A549 (cell line): Measurements from ENCODE around the gene AMOT. TPM values are rescaled to one million over a fixed set of nuclear protein-coding genes. Genes with fewer than 3 reads are reported as not detected.

Experiments used
- ATAC-seq, 2 experiments: fragments of 200-7000 bp in 1 of 2; fragments of >200 bp in 1 of 2; cut with Nextera tagmentation in 1 of 2; cut with Tn5 transposase in 1 of 2; 3 replicates each; pipeline versions ENCODE4 v1.8.0 to v1.9.1; 2018 to 2020; ENCODE audit warnings: mild to moderate bottlenecking in 1 of 2, moderate library complexity in 1 of 2
- CTCF ChIA-PET: fragments of 300-600 bp; sonication (Branson Sonifier 250); formaldehyde crosslinking; extraction: SDS; loops from one replicate; lab custom pipeline; 2021; ENCODE audit warnings: antibody characterized with exemption, inconsistent platforms; lab: Yijun Ruan, JAX
- POLR2A ChIA-PET: fragments of 350-600 bp; formaldehyde crosslinking; extraction: SDS; loops from one replicate; lab custom pipeline; 2021; ENCODE audit warnings: antibody characterized with exemption, inconsistent platforms; lab: Yijun Ruan, JAX
- DNase-seq, 2 experiments: peaks; one replicate each; pipeline versions ENCODE4 v3.0.0 to v3.0.0-alpha.2; 2011 to 2016; ENCODE audit warnings: low read depth in 1 of 2, low spot score in 1 of 2
- FAIRE-seq: peaks from 2 replicates; lab custom pipeline; 2011; peaks lifted over from hg19 to GRCh38; lab: Jason Lieb, UNC
- H3K27ac ChIP-seq, 2 experiments: fragments of >200 bp; sonication (Bioruptor Twin); formaldehyde crosslinking; 3 replicates each; pipeline ENCODE4 v1.5.1; 2016 to 2017
- H3K4me1 ChIP-seq: fragments of >200 bp; sonication (Bioruptor Twin); formaldehyde crosslinking; 3 replicates; pipeline ENCODE4 v1.6.1; 2016
- H3K4me2 ChIP-seq: fragments of >200 bp; sonication (Bioruptor Twin); formaldehyde crosslinking; 3 replicates; pipeline ENCODE4 v1.6.1; 2016
- H3K4me3 ChIP-seq: fragments of >200 bp; sonication (Bioruptor Twin); formaldehyde crosslinking; 3 replicates; pipeline ENCODE4 v1.5.1; 2016
- H3K9me3 ChIP-seq: fragments of >200 bp; sonication (Bioruptor Twin); formaldehyde crosslinking; 3 replicates; pipeline ENCODE4 v1.6.1; 2016
- ATOH8 ChIP-seq: fragments of 250-450 bp; sonication (Bioruptor Pico); IDR thresholded peaks from 2 replicates; pipeline ENCODE4 v1.5.0; 2020; ENCODE audit warnings: low read depth, mild to moderate bottlenecking, moderate library complexity
- BHLHE40 ChIP-seq: IDR thresholded peaks from 2 replicates; pipeline ENCODE4 v1.6.1; 2012; ENCODE audit warnings: low read depth, low read length, inconsistent platforms
- CEBPB ChIP-seq, 2 experiments: fragments of >200 bp in 1 of 2; sonication (Bioruptor Twin) in 1 of 2; formaldehyde crosslinking in 1 of 2; IDR thresholded peaks; 2 replicates each; pipeline ENCODE4 v1.6.1; 2012 to 2016
- CHD4 ChIP-seq: fragments of 200-600 bp; sonication (generic); IDR thresholded peaks from 2 replicates; pipeline ENCODE4 v1.6.1; 2016; ENCODE audit warnings: antibody characterized with exemption, mild to moderate bottlenecking, borderline replicate concordance
- EP300 ChIP-seq, 2 experiments: fragments of >200 bp; sonication (Bioruptor Twin); formaldehyde crosslinking; IDR thresholded peaks; 2 replicates in 1 of 2; 3 replicates in 1 of 2; pipeline ENCODE4 v1.6.1; 2016 to 2017
- FOXS1 ChIP-seq: fragments of 250-450 bp; sonication (Bioruptor Pico); IDR thresholded peaks from 2 replicates; pipeline ENCODE4 v1.5.0; 2020; ENCODE audit warnings: mild to moderate bottlenecking, moderate library complexity
- HDAC2 ChIP-seq: fragments of 200-600 bp; sonication (generic); IDR thresholded peaks from 2 replicates; pipeline ENCODE4 v1.6.1; 2016
- HOXB13 ChIP-seq: fragments of 250-450 bp; sonication (Bioruptor Pico); IDR thresholded peaks from 2 replicates; pipeline ENCODE4 v1.5.0; 2020; ENCODE audit warnings: low read depth, mild to moderate bottlenecking, moderate library complexity
- JUN ChIP-seq, 2 experiments: fragments of >200 bp; sonication (Bioruptor Twin); formaldehyde crosslinking; IDR thresholded peaks; 2 replicates in 1 of 2; 3 replicates in 1 of 2; pipeline ENCODE4 v1.6.1; 2016 to 2017
- MAFK ChIP-seq: fragments of 450-650 bp; IDR thresholded peaks from 2 replicates; pipeline ENCODE4 v1.6.1; 2014; ENCODE audit not compliant: partially characterized antibody
- MAZ ChIP-seq: fragments of 150-350 bp; IDR thresholded peaks from 2 replicates; pipeline ENCODE4 v1.6.1; 2014; ENCODE audit warnings: antibody characterized with exemption, low read depth, low read length, borderline replicate concordance
- MYC ChIP-seq: IDR thresholded peaks from 2 replicates; pipeline ENCODE4 v1.6.1; 2012; ENCODE audit warnings: mild to moderate bottlenecking, inconsistent platforms, low read length, improper control_type of control experiment, borderline replicate concordance
- NR3C1 ChIP-seq: fragments of >200 bp; sonication (Bioruptor Twin); formaldehyde crosslinking; IDR thresholded peaks from 3 replicates; pipeline ENCODE4 v1.6.1; 2017
- PBX3 ChIP-seq: IDR thresholded peaks from 2 replicates; pipeline ENCODE4 v1.6.1; 2012
- RARB ChIP-seq: fragments of 250-450 bp; sonication (Bioruptor Pico); IDR thresholded peaks from 2 replicates; pipeline ENCODE4 v1.8.0; 2021; ENCODE audit warnings: mild to moderate bottlenecking, moderate library complexity
- RCOR1 ChIP-seq: fragments of 150-350 bp; IDR thresholded peaks from 2 replicates; pipeline ENCODE4 v1.6.1; 2014; ENCODE audit warnings: antibody characterized with exemption, low read length, low read depth
- RFX5 ChIP-seq: fragments of 450-650 bp; IDR thresholded peaks from 2 replicates; pipeline ENCODE4 v1.7.1; 2014; ENCODE audit warnings: antibody characterized with exemption, mild to moderate bottlenecking, moderate library complexity
- SMC3 ChIP-seq: fragments of >200 bp; sonication (Bioruptor Twin); formaldehyde crosslinking; IDR thresholded peaks from 3 replicates; pipeline ENCODE4 v1.6.1; 2018; ENCODE audit warnings: inconsistent platforms
- SREBF2 ChIP-seq: fragments of 450-650 bp; IDR thresholded peaks from 2 replicates; pipeline ENCODE4 v1.6.1; 2014; ENCODE audit warnings: mild to moderate bottlenecking, moderate library complexity
- WGBS: methylation state at CpG from one replicate; pipeline ENCODE4 v1.1.6; 2017; ENCODE audit errors: missing lambda C conversion rate; 5-methylcytosine and 5-hydroxymethylcytosine counted together
- polyA plus RNA-seq, 4 experiments: library from polyadenylated mRNA; depleted of rRNA in 3 of 4; stranded (reverse); fragments of >200 nt; fragmentation: RNase III in 1 of 4; extraction: RNeasy Plus Mini Kit Qiagen cat#74134 plus additional on column Dnase treatment in 1 of 4; gene quantifications; 2 replicates in 3 of 4; 3 replicates in 1 of 4; pipeline ENCODE4 v1.2.3, GENCODE V29; 2011 to 2017
- TF ChIP-seq, protein P1 (sequence below): fragments of 450-650 bp; IDR thresholded peaks from 2 replicates; pipeline ENCODE4 v1.6.1; 2014; ENCODE audit warnings: antibody characterized with exemption
- TF ChIP-seq, protein P2 (sequence below): fragments of >200 bp; sonication (Bioruptor Twin); formaldehyde crosslinking; IDR thresholded peaks from 3 replicates; pipeline ENCODE4 v1.6.1; 2016
- TF ChIP-seq, protein P3 (sequence below): fragments of 150-350 bp; IDR thresholded peaks from 2 replicates; pipeline ENCODE4 v1.6.1; 2014; ENCODE audit warnings: low read depth, mild to moderate bottlenecking, low read length

AMOT gene
- polyA plus RNA-seq, 2 of the 4 experiments (the other 2 are of a cell fraction) = 0.03 to 0.05 TPM

DNA sequence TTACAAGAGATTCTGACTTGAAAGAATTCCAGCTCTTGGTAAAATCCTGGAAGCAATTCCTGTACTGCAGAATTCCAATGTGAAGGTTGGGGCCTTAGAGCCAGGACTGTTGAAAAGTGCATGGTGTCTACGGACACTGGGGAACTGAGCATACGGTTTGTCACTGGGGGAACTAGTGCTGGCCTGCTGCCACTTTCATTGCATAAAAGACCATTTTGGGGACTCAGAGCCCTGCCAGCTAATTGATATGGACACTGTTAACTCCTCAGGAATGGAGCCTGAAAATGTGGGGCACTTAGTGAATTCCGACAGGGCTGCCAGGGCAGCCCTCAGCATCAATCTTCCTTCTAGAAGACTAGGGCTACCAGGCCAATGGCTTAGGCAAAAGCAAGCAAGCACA, 55.9 kb downstream of the AMOT start:
- POLR2A ChIA-PET = no interaction called here

DNA sequence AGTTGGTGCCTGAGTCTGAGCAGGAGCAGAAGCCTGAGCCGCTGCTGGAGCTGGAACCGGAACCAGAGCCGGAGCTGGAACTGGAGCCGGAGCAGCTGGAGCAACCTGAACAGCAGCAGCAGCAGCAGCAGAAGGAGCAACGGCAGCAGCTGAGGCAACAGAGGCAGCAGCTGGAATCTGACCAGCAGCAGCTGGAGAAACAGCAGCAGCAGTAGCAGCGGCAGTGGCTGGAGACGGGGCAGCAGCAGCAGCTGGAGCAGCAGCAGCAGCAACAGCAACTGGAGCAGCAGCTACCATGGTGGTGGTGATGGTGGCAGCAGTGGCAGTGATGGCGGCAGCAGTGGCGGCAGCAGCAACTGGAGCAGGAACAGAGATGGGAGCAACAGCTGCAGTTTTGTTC, 61.5 kb downstream of the AMOT start:
- ATAC-seq (no peak), FAIRE-seq (no peak), DNase-seq (no peak)
- H3K4me2 ChIP-seq = no peak overlapping the region
- ChIA-PET CTCF (no interaction called here), POLR2A (no interaction called here)
- H3K9me3 ChIP-seq = no peaks in the 10 kb centered on the region
- TF ChIP-seq RCOR1 (no peak), EP300 (IDR thresholded peaks at IDR 0.05) (no peak)
- H3K27ac ChIP-seq = no peak overlapping the region
- 44% methylated on average over 5 of the region's 9 CpGs for WGBS
- H3K4me1 ChIP-seq = no peaks in the 10 kb centered on the region
- H3K4me3 ChIP-seq = no peak overlapping the region

More for the DNA sequence above, 55.9 kb downstream of the AMOT start:
- no peaks in the 10 kb centered on the region for H3K4me1 ChIP-seq
- 53% methylated on average over 3 of the region's 3 CpGs for WGBS
- H3K4me3 ChIP-seq = no peak overlapping the region
- DNase-seq (no peak), ATAC-seq (no peak), FAIRE-seq (no peak)
- H3K9me3 ChIP-seq = no peaks in the 10 kb centered on the region
- no peak overlapping the region for H3K4me2 ChIP-seq
- H3K27ac ChIP-seq = no peak overlapping the region
- CTCF ChIA-PET = no interaction called here
- no peak for TF ChIP-seq BHLHE40
- TF ChIP-seq RCOR1 = no peak
- no peak for TF ChIP-seq NR3C1
- no peak for TF ChIP-seq SMC3
- no peak for TF ChIP-seq RFX5
- no peak for TF ChIP-seq JUN (IDR thresholded peaks at IDR 0.05)
- no peak for TF ChIP-seq MYC
- TF ChIP-seq HDAC2 = no peak
- TF ChIP-seq, protein P1, sequence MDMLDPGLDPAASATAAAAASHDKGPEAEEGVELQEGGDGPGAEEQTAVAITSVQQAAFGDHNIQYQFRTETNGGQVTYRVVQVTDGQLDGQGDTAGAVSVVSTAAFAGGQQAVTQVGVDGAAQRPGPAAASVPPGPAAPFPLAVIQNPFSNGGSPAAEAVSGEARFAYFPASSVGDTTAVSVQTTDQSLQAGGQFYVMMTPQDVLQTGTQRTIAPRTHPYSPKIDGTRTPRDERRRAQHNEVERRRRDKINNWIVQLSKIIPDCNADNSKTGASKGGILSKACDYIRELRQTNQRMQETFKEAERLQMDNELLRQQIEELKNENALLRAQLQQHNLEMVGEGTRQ = no peak
- no peak for TF ChIP-seq MAFK
- TF ChIP-seq, protein P2, sequence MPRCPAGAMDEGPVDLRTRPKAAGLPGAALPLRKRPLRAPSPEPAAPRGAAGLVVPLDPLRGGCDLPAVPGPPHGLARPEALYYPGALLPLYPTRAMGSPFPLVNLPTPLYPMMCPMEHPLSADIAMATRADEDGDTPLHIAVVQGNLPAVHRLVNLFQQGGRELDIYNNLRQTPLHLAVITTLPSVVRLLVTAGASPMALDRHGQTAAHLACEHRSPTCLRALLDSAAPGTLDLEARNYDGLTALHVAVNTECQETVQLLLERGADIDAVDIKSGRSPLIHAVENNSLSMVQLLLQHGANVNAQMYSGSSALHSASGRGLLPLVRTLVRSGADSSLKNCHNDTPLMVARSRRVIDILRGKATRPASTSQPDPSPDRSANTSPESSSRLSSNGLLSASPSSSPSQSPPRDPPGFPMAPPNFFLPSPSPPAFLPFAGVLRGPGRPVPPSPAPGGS = no peak
- TF ChIP-seq SREBF2 = no peak

DNA sequence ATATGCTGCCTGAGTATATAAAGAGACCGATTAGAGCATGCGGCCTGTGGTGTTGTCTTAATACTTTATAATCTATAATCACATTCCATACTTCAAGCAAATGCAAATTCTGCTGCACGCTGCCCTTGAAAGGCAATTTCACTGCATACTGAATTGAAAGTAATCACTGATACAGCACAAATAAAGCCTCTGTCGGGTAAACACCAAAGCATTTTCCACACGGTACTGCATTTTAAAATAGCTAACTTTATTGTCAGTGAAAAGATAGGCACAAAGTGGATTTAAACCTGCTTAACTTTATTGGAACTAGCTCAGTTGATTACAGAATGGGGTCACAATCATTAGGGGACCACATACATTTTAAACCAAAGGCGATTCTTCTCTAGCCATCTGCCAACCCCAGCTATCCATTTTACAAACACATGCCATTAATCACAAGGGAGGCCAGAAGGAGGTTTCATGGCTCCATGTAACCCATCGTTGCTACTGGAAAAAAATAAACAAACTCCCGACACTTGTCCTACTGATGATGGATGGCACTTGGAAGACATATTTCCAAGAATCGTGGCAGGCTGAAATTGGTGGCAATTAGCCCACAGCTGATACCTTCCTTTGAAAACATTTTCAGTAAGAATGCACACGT, 65.9 kb downstream of the AMOT start:
- CTCF ChIA-PET = interaction anchor here (1.1 kb wide), 2 partner anchors 10 to 16 kb away, joined by 3 to 4 read pairs; no protein-coding TSS in a partner anchor
- ATAC-seq (no peak), FAIRE-seq (no peak), DNase-seq (no peak)
- TF ChIP-seq RARB (CRISPR knock-in tag) (no peak), ATOH8 (CRISPR knock-in tag) (no peak)
- Histone ChIP-seq H3K4me3 (no peak overlapping the region), H3K9me3 (no peaks in the 10 kb centered on the region), H3K27ac (no peak overlapping the region), H3K4me1 (no peaks in the 10 kb centered on the region), H3K4me2 (no peak overlapping the region)
- 16% methylated on average over 10 of the region's 10 CpGs for WGBS
- POLR2A ChIA-PET = no interaction called here

DNA sequence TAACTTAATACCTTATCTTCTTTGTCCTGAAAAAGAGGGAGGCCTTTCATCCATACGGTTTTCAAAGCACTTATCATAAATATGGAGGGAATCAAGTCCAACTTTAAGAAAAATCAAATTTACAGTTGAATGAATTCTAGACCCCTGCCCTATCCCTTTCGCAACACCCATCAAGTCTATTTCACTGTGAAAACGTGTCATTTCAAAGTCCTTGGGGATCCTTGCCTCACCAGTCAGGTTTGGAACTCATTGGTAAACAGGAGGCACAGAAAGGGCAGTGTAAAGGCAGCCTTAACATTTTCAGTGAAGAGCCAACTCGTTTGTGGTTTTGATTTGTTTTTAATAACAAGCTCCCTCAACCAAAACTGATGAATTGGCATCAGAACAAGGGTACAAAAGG, 66.5 kb downstream of the AMOT start:
- CTCF ChIA-PET = interaction anchor here (1.1 kb wide), 2 partner anchors 10 to 16 kb away, joined by 3 to 4 read pairs; no protein-coding TSS in a partner anchor
- H3K9me3 ChIP-seq = no peaks in the 10 kb centered on the region
- no peak for ATAC-seq
- no peak for TF ChIP-seq PBX3
- TF ChIP-seq CHD4 = no peak
- no peak for TF ChIP-seq CEBPB (IDR thresholded peaks at IDR 0.05)
- TF ChIP-seq, protein P3, sequence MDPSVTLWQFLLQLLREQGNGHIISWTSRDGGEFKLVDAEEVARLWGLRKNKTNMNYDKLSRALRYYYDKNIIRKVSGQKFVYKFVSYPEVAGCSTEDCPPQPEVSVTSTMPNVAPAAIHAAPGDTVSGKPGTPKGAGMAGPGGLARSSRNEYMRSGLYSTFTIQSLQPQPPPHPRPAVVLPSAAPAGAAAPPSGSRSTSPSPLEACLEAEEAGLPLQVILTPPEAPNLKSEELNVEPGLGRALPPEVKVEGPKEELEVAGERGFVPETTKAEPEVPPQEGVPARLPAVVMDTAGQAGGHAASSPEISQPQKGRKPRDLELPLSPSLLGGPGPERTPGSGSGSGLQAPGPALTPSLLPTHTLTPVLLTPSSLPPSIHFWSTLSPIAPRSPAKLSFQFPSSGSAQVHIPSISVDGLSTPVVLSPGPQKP = no peak
- TF ChIP-seq SMC3 = no peak
- TF ChIP-seq FOXS1 (CRISPR knock-in tag) = no peak
- TF ChIP-seq HOXB13 (CRISPR knock-in tag) = no peak
- TF ChIP-seq SREBF2 = no peak
- no peak for TF ChIP-seq BHLHE40
- no peak for TF ChIP-seq JUN (IDR thresholded peaks at IDR 0.05)
- no peak for TF ChIP-seq MAZ
- TF ChIP-seq, all 56 proteins: peak for 0
- no peaks in the 10 kb centered on the region for H3K4me1 ChIP-seq
- no peak overlapping the region for H3K4me3 ChIP-seq
- no peak overlapping the region for H3K27ac ChIP-seq
- H3K4me2 ChIP-seq = no peak overlapping the region
- FAIRE-seq = no peak
- DNase-seq = no peak
- POLR2A ChIA-PET = no interaction called here
- 12% methylated on average over 4 of the region's 4 CpGs for WGBS
